Memory B cell (primary cell): ENCODE data around the gene GLDC.

Source experiments
- ATAC-seq: fragments of 150-1000 bp; cut with Tn5 transposase; 2 replicates; pipeline ENCODE4 v1.10.0; 2021; ENCODE audit warnings: low read depth, mild to moderate bottlenecking, moderate library complexity
- DNase-seq, 2 donors: peaks; one replicate each; pipeline ENCODE4 v3.0.0; 2022; ENCODE audit warnings: low spot score in 2 of 2
- H3K27ac Mint-ChIP-seq: one replicate; pipeline ENCODE4 v1.8.0; 2022; ENCODE audit warnings: mild to moderate bottlenecking, moderate library complexity, mixed read lengths
- H3K27me3 Mint-ChIP-seq: one replicate; pipeline ENCODE4 v1.8.0; 2022; ENCODE audit warnings: mixed read lengths
- H3K36me3 Mint-ChIP-seq: one replicate; pipeline ENCODE4 v1.8.0; 2022; ENCODE audit warnings: mild to moderate bottlenecking, mixed read lengths
- H3K4me1 Mint-ChIP-seq: one replicate; pipeline ENCODE4 v1.8.0; 2022; ENCODE audit warnings: mixed read lengths
- H3K4me3 Mint-ChIP-seq: one replicate; pipeline ENCODE4 v1.8.0; 2022; ENCODE audit warnings: mild to moderate bottlenecking, moderate library complexity, mixed read lengths
- H3K9me3 Mint-ChIP-seq: one replicate; pipeline ENCODE4 v1.8.0; 2022; ENCODE audit warnings: mixed read lengths

GLDC gene

DNA sequence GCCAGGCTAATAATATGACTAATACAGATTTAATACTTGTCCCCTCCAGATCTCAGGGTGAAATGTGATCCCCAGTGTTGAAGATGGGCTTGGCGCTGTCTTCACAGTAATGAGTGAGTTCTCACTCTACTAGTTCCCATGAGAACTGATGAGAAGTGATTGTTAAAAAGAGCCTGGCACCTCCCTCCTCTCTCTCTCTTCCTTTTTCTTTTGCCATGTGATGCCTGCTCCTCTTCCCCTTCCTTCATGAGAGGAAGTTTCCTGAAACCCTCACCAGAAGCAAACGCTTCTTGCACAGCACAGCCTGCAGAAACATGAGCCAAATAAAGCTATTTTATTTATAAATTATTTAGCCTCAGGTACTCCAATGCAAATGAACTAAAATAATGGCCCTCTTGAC lies 55.2 kb downstream of the GLDC start:
- no peak for DNase-seq
- no peaks in the 10 kb centered on the region for H3K9me3 Mint-ChIP-seq
- ATAC-seq: peak; percentile 80
- H3K4me3 Mint-ChIP-seq: no peak overlapping the region
- H3K27ac Mint-ChIP-seq: peak overlapping the region; percentile 32
- H3K4me1 Mint-ChIP-seq: peaks cover 8% of the 10 kb centered on the region
- no peaks in the 10 kb centered on the region for H3K36me3 Mint-ChIP-seq
- H3K27me3 Mint-ChIP-seq: no peaks in the 10 kb centered on the region

DNA sequence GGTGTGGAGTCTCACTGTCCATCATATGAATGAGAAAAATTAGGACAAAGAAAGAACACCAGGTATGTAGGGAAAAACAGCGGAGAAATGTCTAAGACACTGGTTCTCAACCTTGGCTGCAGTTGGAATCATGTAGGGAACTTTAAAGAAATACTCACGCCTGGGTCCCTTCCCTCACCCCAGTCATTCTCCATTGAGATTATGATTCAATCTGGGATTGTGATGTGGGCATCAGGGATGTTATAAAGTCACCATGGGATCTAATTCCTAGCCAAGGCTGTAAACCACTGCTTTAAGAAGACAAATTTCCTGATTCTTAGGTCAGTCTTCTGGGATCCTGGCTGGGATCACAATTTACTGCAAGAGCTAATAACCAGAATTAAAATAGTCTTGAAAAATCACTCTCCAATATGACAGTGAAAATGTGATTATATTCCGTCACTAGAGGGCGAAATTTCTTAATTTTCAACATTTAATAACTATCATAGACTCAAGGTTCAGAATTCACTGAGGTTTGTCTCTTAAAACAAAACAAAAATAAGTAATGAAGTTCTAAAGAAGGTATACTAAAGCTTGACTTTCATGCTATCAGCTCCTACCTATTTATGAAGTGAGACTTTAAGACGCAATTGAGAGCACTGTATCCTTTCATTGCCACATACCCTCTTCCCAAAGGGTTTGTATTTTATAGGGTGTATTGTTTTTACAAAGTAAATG lies 60.5 kb downstream of the GLDC start:
- Mint-ChIP-seq H3K9me3 (no peaks in the 10 kb centered on the region), H3K27me3 (no peaks in the 10 kb centered on the region), H3K36me3 (no peaks in the 10 kb centered on the region), H3K4me3 (no peak overlapping the region), H3K27ac (no peak overlapping the region), H3K4me1 (peaks cover 12% of the 10 kb centered on the region)
- ATAC-seq: peak; percentile 60
- peak in 1 of 2 donors; percentile 25 for DNase-seq

DNA sequence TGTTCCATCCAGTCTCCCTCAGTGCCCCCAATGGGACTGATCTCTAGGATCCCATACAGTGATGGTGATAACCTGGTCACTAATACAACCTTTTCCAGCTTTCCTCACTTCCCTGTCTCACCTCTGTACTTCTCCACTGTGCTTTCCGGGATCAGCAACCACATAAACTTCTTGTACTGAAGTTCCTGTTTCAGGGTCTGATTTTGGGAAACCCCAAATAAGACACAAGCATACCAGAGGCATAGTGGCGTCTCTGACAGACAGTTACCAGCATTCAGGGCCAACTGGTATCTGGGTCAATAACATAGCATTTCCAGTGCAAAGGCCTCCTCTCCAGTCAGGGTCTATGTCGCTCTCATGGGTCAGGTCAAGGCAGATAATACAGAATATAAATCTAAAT lies 64.3 kb downstream of the GLDC start:
- H3K9me3 Mint-ChIP-seq: no peaks in the 10 kb centered on the region
- peaks cover 20% of the 10 kb centered on the region for H3K4me1 Mint-ChIP-seq
- H3K27me3 Mint-ChIP-seq: peaks cover 7% of the 10 kb centered on the region
- no peak overlapping the region for H3K4me3 Mint-ChIP-seq
- DNase-seq (peak in 1 of 2 donors; percentile 13), ATAC-seq (peak; percentile 77)
- no peaks in the 10 kb centered on the region for H3K36me3 Mint-ChIP-seq
- H3K27ac Mint-ChIP-seq: peak overlapping the region; percentile 14

DNA sequence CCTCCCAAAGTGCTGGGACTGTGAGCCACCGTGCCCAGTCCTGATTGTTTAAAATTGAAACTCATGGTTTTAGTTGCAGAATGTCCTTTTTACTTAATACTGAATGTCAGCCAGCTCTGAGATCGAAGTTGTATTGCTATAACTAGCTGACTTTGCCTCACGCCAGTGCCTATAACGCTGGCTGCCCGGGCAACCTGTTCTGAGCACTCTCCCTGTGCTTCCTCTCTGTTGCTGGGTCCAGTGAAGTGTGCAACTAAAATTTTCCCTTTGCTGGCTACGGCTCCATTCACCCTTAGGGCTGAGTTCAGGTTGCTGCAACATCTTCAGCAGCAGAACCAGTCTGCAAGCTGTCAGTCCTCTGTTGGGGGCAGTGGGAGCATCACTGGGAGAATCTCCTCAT lies 65.9 kb downstream of the GLDC start:
- Mint-ChIP-seq H3K36me3 (no peaks in the 10 kb centered on the region), H3K27me3 (peaks cover 7% of the 10 kb centered on the region), H3K27ac (no peak overlapping the region), H3K4me1 (peaks cover 30% of the 10 kb centered on the region), H3K9me3 (no peaks in the 10 kb centered on the region), H3K4me3 (no peak overlapping the region)
- no peak for ATAC-seq
- DNase-seq: no peak

DNA sequence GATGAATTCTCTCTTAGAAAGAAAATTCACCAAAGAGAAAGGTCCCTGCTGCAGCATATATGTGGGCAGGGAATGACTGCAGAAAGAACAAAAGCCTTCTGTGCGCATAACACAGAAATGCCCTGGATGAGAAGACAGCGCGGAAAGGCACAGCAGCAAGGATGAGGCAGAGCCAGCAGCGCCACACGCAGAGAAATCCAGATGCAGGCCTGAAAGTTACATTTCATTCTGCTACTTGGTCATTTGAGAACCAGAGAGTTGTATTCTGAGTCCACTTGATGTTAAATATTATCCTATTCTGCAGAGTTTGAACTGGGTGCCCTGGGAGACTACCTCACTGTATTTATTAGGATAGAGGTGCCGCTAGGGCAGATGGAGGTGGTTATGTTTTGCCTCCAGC lies 68.5 kb downstream of the GLDC start:
- H3K4me1 Mint-ChIP-seq: peaks cover 32% of the 10 kb centered on the region
- no peaks in the 10 kb centered on the region for H3K36me3 Mint-ChIP-seq
- H3K27me3 Mint-ChIP-seq: peaks cover 10% of the 10 kb centered on the region
- H3K27ac Mint-ChIP-seq: no peak overlapping the region
- H3K9me3 Mint-ChIP-seq: no peaks in the 10 kb centered on the region
- H3K4me3 Mint-ChIP-seq: no peak overlapping the region
- ATAC-seq: no peak
- DNase-seq: no peak

DNA sequence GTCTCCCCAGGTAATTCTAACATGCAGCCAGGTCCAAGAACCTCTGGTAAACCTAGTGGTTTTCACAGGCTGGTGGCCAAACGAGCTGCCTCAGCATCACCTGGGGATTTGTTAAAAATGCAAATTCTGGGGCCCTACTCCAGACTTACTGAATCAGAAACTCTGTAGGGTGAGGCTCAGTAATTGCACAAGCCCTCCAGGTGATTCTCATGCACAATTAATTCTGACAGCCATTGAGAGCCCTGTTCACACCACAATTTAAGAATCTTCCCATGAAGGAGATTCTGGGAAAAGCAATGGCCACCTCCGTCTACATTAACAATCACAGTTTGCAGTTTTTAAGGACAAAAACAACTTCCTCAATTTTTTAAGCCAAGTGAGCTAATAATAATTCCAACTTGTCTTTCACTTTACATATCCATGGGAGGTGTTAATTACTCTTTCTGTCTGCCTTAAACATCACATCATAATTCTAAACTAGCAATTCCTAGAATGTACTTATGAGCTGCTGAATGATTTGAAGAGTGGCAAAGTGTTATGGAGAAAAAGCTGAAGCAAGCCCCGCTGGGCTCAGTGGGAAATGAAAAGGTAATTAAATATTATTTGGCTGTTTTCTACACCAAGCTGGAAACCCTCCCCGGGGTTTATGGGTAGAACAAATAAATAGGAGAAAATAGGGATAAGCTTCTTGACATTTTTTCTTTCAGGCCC lies 70.0 kb downstream of the GLDC start:
- peak; percentile 33 to 58 for DNase-seq
- Mint-ChIP-seq H3K36me3 (no peaks in the 10 kb centered on the region), H3K4me1 (peaks cover 23% of the 10 kb centered on the region), H3K27me3 (peaks cover 12% of the 10 kb centered on the region), H3K9me3 (no peaks in the 10 kb centered on the region), H3K27ac (no peak overlapping the region), H3K4me3 (peak overlapping the region; percentile 21)
- ATAC-seq: peak; percentile 99

DNA sequence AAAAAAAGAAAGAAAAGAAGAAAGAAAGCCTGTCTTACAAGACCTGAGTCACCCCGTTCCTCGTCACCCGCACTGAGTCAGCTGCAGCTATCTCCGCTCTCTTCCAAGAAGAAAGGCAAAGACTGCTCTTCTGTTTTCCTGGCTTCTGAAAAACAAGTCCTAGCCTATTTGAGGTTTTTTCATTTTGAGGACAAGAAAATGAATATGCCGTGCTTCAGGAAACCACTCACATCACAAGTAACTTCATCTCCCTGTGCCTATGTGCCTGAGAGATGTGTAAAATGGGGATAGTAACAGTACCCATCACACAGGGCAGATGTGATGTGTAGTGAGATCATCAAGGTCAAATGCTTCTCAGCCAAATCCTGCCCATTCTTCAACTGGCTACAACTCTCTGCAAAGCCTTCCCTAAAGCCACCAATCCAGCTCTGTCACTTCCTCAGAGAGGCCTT lies 78.4 kb downstream of the GLDC start:
- H3K36me3 Mint-ChIP-seq: no peaks in the 10 kb centered on the region
- DNase-seq (no peak), ATAC-seq (no peak)
- H3K4me1 Mint-ChIP-seq: peaks cover 3% of the 10 kb centered on the region
- no peak overlapping the region for H3K27ac Mint-ChIP-seq
- H3K9me3 Mint-ChIP-seq: no peaks in the 10 kb centered on the region
- no peak overlapping the region for H3K4me3 Mint-ChIP-seq
- peaks cover 2% of the 10 kb centered on the region for H3K27me3 Mint-ChIP-seq

DNA sequence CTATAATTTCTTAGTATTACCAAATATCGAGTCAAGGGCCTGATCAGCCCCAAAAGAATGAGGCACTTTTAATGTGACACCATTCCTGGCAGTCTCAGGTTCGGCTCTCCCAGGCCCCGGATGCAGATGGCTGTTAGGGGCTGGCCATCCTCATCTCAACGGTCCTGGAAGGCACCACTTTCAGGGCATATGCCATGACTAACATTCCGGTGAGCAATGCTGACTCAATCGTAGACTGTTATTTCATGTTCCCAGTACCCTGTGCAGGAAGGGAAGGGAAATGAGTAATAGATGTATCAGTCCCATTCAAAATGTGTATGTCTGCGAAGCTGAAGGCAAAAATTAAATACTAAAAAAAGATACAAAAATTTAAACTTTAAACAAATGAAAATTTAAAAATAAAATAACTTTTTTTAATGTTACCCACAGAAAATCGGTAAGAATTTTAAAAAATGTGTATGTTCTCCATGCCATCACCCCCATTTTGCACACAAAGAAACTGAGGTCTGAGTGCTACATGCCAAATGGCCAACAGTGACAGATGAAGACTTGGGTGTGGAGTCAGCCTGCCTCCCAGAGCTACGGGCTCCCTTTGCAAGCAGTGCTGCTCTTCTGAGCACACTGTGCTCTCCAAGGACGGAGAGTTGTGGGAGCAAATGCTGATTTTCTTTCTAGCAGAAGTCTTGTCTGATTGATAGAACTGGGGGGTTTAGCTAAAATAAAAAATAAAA lies 79.0 kb downstream of the GLDC start:
- Mint-ChIP-seq H3K4me3 (no peak overlapping the region), H3K27me3 (peaks cover 2% of the 10 kb centered on the region), H3K27ac (no peak overlapping the region), H3K36me3 (no peaks in the 10 kb centered on the region), H3K4me1 (peaks cover 3% of the 10 kb centered on the region), H3K9me3 (no peaks in the 10 kb centered on the region)
- DNase-seq (no peak), ATAC-seq (no peak)

DNA sequence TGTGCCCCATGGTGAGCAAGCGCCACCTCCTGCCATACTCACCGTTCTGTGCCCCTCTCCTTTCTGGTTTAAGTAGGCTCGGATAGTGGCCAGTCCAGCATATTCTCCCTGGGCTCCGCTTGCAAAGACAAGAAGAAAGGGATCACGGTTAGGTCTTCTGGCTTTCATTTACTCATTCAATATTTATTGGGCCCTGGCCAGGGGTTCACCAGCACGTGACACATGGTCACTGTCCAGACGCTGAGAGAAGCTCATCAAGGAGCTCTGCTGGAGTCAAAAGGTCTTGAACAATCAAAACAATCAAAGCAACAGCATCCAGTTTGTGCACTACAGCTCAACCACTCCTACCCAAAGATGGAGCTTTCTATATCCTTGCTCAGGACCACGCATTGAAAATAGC lies 80.2 kb downstream of the GLDC start:
- Mint-ChIP-seq H3K4me1 (peaks cover 3% of the 10 kb centered on the region), H3K27ac (no peak overlapping the region), H3K4me3 (no peak overlapping the region), H3K27me3 (no peaks in the 10 kb centered on the region), H3K36me3 (no peaks in the 10 kb centered on the region), H3K9me3 (no peaks in the 10 kb centered on the region)
- no peak for ATAC-seq
- no peak for DNase-seq

DNA sequence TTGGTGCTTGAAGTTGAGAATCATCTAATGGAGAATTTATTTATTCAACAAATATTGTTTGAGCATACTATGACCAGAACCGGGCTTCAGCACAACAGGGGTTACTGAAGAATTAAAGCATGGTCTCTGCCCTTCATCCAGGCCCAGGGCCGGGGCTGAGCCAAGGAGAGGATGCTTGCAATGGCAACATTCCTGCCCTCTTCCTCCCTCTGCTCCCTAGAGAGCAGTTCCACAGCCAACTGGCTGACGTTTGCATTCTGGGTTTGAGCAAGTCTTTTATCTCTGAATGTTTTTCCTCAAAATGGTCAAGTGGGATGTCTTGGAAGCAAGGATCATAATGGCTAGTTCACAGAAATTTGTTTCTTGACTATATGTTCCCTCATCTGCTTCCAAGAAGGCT lies 80.7 kb downstream of the GLDC start:
- DNase-seq: no peak
- no peak for ATAC-seq
- Mint-ChIP-seq H3K4me3 (no peak overlapping the region), H3K27ac (no peak overlapping the region), H3K27me3 (no peaks in the 10 kb centered on the region), H3K9me3 (no peaks in the 10 kb centered on the region), H3K4me1 (peaks cover 3% of the 10 kb centered on the region), H3K36me3 (no peaks in the 10 kb centered on the region)

DNA sequence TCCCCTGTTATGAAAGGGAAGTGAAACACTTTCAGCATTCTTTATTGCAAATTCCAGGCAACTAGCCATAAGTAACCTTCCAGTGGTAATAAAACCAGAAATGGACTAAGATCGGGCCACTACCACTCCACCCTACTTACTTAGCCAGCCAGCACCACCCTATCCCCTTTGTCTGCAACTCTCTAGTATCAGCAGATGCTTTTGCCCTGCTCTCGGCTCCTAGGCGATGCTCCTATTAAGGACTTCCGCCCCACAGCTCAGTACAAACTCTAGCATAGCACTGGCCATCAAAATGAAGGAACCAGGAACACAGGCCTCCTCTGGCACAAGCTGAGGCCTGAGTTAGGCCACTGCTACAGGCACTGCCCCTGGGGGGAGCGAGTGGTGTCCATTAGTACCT lies 81.2 kb downstream of the GLDC start:
- no peaks in the 10 kb centered on the region for H3K9me3 Mint-ChIP-seq
- H3K27me3 Mint-ChIP-seq: no peaks in the 10 kb centered on the region
- peaks cover 3% of the 10 kb centered on the region for H3K4me1 Mint-ChIP-seq
- no peaks in the 10 kb centered on the region for H3K36me3 Mint-ChIP-seq
- no peak for DNase-seq
- ATAC-seq: no peak
- H3K4me3 Mint-ChIP-seq: no peak overlapping the region
- no peak overlapping the region for H3K27ac Mint-ChIP-seq

DNA sequence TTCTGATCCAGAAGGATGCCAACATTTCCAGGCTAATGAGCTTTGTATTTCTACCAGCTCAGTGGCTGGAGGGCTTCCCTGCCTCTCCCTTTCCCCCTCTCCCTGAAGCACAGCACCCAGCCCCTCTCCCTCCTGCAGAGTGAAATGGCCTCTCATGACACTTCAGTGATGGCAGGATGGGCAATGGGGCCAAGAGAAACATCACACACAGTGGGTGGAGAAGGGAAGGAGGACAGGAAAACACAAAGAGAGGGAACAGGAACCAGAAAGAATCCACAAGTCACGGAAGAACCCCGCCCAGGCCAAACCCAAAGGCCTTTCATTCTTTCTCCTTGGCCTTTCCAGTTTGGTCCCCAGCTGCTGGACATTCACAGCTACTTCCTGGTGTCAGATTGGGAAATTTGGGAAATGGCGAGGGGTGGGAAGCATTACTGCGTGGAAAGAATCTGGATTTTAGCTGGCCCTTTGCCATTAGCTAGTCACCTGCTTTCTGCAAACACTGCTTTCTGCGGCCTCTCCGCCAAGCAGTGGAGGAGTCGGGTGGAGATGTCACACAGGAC lies 82.6 kb downstream of the GLDC start:
- Mint-ChIP-seq H3K9me3 (no peaks in the 10 kb centered on the region), H3K4me1 (peaks cover under 1% of the 10 kb centered on the region), H3K27me3 (no peaks in the 10 kb centered on the region), H3K4me3 (no peak overlapping the region), H3K27ac (no peak overlapping the region), H3K36me3 (no peaks in the 10 kb centered on the region)
- DNase-seq (no peak), ATAC-seq (no peak)

DNA sequence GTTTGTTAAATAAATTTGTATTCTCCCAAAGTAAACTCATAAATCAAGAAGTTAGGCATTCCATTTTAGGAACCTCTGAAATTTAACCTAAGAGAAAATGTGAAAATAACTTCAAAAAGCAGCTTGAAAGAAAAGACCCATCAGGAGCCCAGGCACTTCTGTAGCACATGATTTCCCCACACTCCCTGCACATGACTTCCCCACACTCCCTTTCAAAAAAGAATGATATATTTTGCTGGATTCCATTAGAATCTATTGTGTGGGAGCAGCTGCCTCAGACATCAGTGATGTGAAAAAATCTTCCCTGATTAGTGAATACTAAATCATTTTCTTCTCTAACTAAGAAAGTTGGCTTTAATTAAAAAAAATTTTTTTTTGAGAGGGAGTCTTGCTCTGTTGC lies 83.3 kb downstream of the GLDC start:
- no peak overlapping the region for H3K4me3 Mint-ChIP-seq
- no peak for ATAC-seq
- no peaks in the 10 kb centered on the region for H3K4me1 Mint-ChIP-seq
- H3K9me3 Mint-ChIP-seq: no peaks in the 10 kb centered on the region
- no peak overlapping the region for H3K27ac Mint-ChIP-seq
- no peaks in the 10 kb centered on the region for H3K27me3 Mint-ChIP-seq
- H3K36me3 Mint-ChIP-seq: no peaks in the 10 kb centered on the region
- DNase-seq: no peak
